Adrenal gland (tissue), 12 donors: ENCODE results near the gene PLA2G4D. TPM values are rescaled to one million over a fixed set of nuclear protein-coding genes. Genes with fewer than 3 reads are reported as not detected.

ENCODE experiments used
- DNase-seq, 7 donors: peaks; one replicate each; pipeline ENCODE4 v3.0.0-alpha.2; 2019 to 2020
- H3K27ac ChIP-seq, 5 donors: fragments of 200-600 bp; sonication (generic) in 4 of 5; 1 replicate in 3 of 5; 2 replicates in 2 of 5; pipeline versions ENCODE4 v1.5.1 to v1.8.0; 2016 to 2020; ENCODE audit warnings: mild to moderate bottlenecking in 1 of 5
- H3K27me3 ChIP-seq: fragments of 200-600 bp; 2 replicates; pipeline ENCODE4 v1.8.0; 2021
- H3K36me3 ChIP-seq, 2 donors: fragments of 200-600 bp; replicated peaks in 1 of 2; 1 replicate in 1 of 2; 2 replicates in 1 of 2; pipeline versions ENCODE4 v1.5.1 to v1.8.0; 2018 to 2022
- H3K4me1 ChIP-seq, 2 donors: fragments of 200-600 bp; replicated peaks in 1 of 2; 1 replicate in 1 of 2; 2 replicates in 1 of 2; pipeline versions ENCODE4 v1.5.1 to v1.8.0; 2018 to 2021
- H3K4me3 ChIP-seq, 4 donors: fragments of 200-600 bp; sonication (generic) in 3 of 4; one replicate each; pipeline ENCODE4 v1.5.1; 2016 to 2018
- H3K9me3 ChIP-seq, 3 donors: fragments of 200-600 bp; sonication (generic) in 1 of 3; replicated peaks in 1 of 3; 1 replicate in 2 of 3; 2 replicates in 1 of 3; pipeline versions ENCODE4 v1.5.1 to v1.8.0; 2016 to 2021
- CTCF ChIP-seq, 6 experiments: fragments of 450-650 bp in 4 of 6; fragments of 200-600 bp in 2 of 6; sonication (generic) in 1 of 6; IDR thresholded peaks; 1 replicate in 5 of 6; 2 replicates in 1 of 6; pipeline versions ENCODE4 v1.5.1 to v1.8.0; 2016 to 2021; ENCODE audit warnings: antibody characterized with exemption in 6 of 6, mild to moderate bottlenecking in 2 of 6, moderate library complexity in 1 of 6
- POLR2A ChIP-seq, 2 donors: fragments of 450-650 bp; IDR thresholded peaks; one replicate each; pipeline ENCODE4 v1.6.1; 2017; ENCODE audit warnings: antibody characterized with exemption in 2 of 2, mild to moderate bottlenecking in 2 of 2, moderate library complexity in 1 of 2
- WGBS, 4 donors: extraction: QIAGEN DNeasy Blood & Tissue Kit in 2 of 4; methylation state at CpG; one replicate each; pipeline versions ENCODE4 v1.1.5 to v1.1.7; 2013 to 2017; 5-methylcytosine and 5-hydroxymethylcytosine counted together
- intact Hi-C, 2 donors: fragments of 100-400 bp; cut with DNase I; formaldehyde crosslinking; loops; one replicate each; pipeline versions ENCODE4 v1.14.1 to v1.15.0; 2022 to 2023
- polyA plus RNA-seq, 3 donors: library from polyadenylated mRNA; stranded (reverse); fragments of 200-250 nt in 2 of 3; fragments of 350-450 nt in 1 of 3; fragmentation: Illumina TruSeq in 1 of 3; extraction: RNeasy Lipid Tissue Mini Kit (QIAGEN cat#74804) in 1 of 3; gene quantifications; one replicate each; pipeline ENCODE4 v1.2.3, GENCODE V29; 2013 to 2014
- total RNA-seq, 9 donors: library from RNA; depleted of rRNA in 4 of 9; stranded (reverse); fragments of >200 nt in 4 of 9; fragments of 120-200 nt in 1 of 9; fragmentation: NEBNext Ultra II Directional in 1 of 9; extraction: Animal tissue kit (Norgen Biotek cat#: 25700) in 1 of 9; gene quantifications; one replicate each; pipeline versions ENCODE4 v1.1.0 to v1.2.4, GENCODE V29; 2013 to 2023
- donor health status: healthy with polysubstance abuse.
- donor health status: Bipolar disorder and iron deficiency.
- donor health status: DM: yes; HTN: yes; CAD: no.
- donor health status: DM: no; HTN: no; CAD: no.
- donor health status: DM: no; HTN: no; CAD: no.
- donor health status: DM: yes; HTN: yes; CAD: no.

PLA2G4D gene
- total and polyA plus RNA-seq, 12 donors: 0.07 to 1.2 (median 0.23) TPM; not detected in 2

- peaks cover 0 to 9% of the 10 kb centered on the region in 2 donors for H3K4me1 ChIP-seq
- peak in 1 of 7 donors; percentile 35 for DNase-seq
- TF ChIP-seq CTCF (IDR thresholded peaks at IDR 0.05): no peak
- no peak for TF ChIP-seq POLR2A (IDR thresholded peaks at IDR 0.05)
- intact Hi-C loops: no loop called here
- H3K27me3 ChIP-seq: no peaks in the 10 kb centered on the region
- H3K9me3 ChIP-seq: no peaks in the 10 kb centered on the region
- no peaks in the 10 kb centered on the region for H3K36me3 ChIP-seq
- WGBS, 4 donors: 66 to 91% (median 79%) methylated on average over 2 to 3 of the region's 3 CpGs
- no peak overlapping the region for H3K27ac ChIP-seq
- H3K4me3 ChIP-seq: no peak overlapping the region
Observed at GRCh38 chr15:42083605-42083908, 10.8 kb downstream of the PLA2G4D start.

GRCh38 chr15:42082823-42083604 lies 11.3 kb downstream of the PLA2G4D start:
- H3K27ac ChIP-seq: no peak overlapping the region
- intact Hi-C loops: no loop called here
- no peaks in the 10 kb centered on the region for H3K27me3 ChIP-seq
- H3K9me3 ChIP-seq: no peaks in the 10 kb centered on the region
- H3K4me3 ChIP-seq: no peak overlapping the region
- peaks cover 0 to 9% of the 10 kb centered on the region in 2 donors for H3K4me1 ChIP-seq
- 87 to 91% (median 89%) methylated on average over 8 to 17 of the region's 17 CpGs for WGBS, 4 donors
- peak in 1 of 7 donors; percentile 46 for DNase-seq
- TF ChIP-seq CTCF (IDR thresholded peaks at IDR 0.05): no peak
- TF ChIP-seq POLR2A (IDR thresholded peaks at IDR 0.05): no peak
- no peaks in the 10 kb centered on the region for H3K36me3 ChIP-seq

- 80 to 93% (median 88%) methylated on average over 1 of the region's 1 CpG; no CpG with 5 or more reads in 1 of the 4 donors for WGBS, 4 donors
- Histone ChIP-seq H3K4me1 (peaks cover 0 to 9% of the 10 kb centered on the region in 2 donors), H3K27me3 (no peaks in the 10 kb centered on the region), H3K36me3 (no peaks in the 10 kb centered on the region), H3K4me3 (no peak overlapping the region), H3K27ac (no peak overlapping the region), H3K9me3 (no peaks in the 10 kb centered on the region)
- DNase-seq: peak in 1 of 7 donors; percentile 27
- TF ChIP-seq CTCF (IDR thresholded peaks at IDR 0.05): no peak
- TF ChIP-seq POLR2A (IDR thresholded peaks at IDR 0.05): no peak
- intact Hi-C loops: no loop called here
Observed at GRCh38 chr15:42082141-42082540, 12.2 kb downstream of the PLA2G4D start.

- Histone ChIP-seq H3K4me1 (peaks cover 0 to 9% of the 10 kb centered on the region in 2 donors), H3K27me3 (no peaks in the 10 kb centered on the region), H3K9me3 (no peaks in the 10 kb centered on the region), H3K27ac (no peak overlapping the region), H3K36me3 (no peaks in the 10 kb centered on the region), H3K4me3 (no peak overlapping the region)
- peak in 1 of 7 donors; percentile 36 for DNase-seq
- TF ChIP-seq POLR2A (IDR thresholded peaks at IDR 0.05) (no peak), CTCF (IDR thresholded peaks at IDR 0.05) (no peak)
- intact Hi-C loops: no loop called here
- 81 to 85% (median 84%) methylated on average over 7 to 11 of the region's 11 CpGs for WGBS, 4 donors
Observed at GRCh38 chr15:42080919-42081830, 13.2 kb downstream of the PLA2G4D start.
